ENCODE data around the gene GTSE1. TPM values are rescaled to one million over a fixed set of nuclear protein-coding genes. Genes with fewer than 3 reads are reported as not detected.

GTSE1 gene
- total RNA-seq, 3 donors from 2014 or later = 0.29 to 0.48 TPM; not detected in 1

DNA sequence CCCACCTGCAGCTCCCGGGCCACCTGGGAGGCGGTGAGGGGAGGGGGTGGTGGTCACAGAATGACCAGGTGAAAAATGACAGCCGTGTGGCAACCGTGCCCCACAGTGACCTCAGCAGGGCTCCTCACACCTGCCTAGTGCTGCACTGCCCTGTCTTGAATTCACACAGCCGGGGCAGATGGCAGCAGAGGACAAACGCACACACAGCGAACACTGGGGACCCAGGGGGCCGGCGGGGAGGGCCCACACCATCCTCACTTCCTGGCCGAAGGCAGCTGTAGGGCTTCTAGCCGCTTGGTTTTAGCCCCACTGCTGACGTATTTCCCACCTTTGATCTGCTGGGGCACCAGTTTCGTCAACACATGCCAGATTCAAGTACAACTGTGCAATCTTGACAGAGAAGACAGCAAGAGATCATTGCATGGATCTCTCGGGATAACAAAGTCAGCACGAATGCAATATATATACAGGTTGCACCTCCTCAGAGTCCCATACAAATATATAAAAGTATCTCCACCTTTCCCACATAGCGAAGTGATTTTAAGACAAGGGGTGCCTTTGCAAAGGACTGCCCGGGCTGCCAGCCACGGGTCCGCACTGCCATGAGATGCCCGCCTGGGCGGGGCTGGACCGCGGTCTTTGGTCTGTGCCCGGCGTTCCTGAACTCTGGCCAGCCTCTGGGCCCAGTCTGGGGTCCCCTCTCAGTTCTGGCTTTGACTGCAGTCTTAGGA, 65.7 kb downstream of the GTSE1 start:
- TF ChIP-seq POLR2AphosphoS5 (IDR thresholded peaks at IDR 0.05) (no peak), CTCF (IDR thresholded peaks at IDR 0.05) (no peak), POLR2A (IDR thresholded peaks at IDR 0.05) (no peak)
- H3K4me3 ChIP-seq = no peak overlapping the region
- intact Hi-C loops (cut with DNase I; ENCODE audit: low total_unique reads) = no loop called here
- DNase-seq (ENCODE audit: low spot score in 2 of 2) = no peak
- no peak overlapping the region for H3K27ac ChIP-seq
- H3K36me3 ChIP-seq = no peaks in the 10 kb centered on the region
- H3K27me3 ChIP-seq = no peaks in the 10 kb centered on the region
- no peaks in the 10 kb centered on the region for H3K9me3 ChIP-seq
- no peaks in the 10 kb centered on the region for H3K4me1 ChIP-seq

DNA sequence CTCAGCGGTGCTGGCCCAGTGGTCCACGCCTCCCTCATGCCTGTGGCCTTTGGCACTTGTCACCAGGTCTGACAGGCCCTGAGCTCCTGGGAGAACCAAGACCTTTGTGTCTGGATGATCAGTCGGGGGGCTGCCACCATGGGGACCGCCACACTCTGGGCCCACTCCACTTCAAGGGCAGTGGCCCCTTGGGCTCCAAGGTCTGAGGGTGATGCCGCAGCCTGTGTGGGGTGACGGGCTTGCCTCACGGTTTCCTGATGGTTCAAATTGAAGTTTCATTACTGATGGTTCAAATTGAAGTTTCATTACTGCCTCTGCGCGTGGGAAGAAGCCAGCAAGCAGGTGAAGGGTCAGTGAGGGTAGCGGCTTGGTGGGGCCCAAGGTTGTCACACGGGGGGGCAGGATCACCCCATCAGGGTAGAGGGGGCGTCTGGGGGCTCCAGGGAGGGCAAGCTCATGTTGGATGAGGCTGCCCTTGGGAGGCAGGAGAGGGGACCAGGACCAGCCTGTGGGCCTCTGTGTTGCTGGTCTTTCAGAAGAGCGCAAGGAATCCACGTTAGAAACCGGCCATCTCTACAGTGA, 66.4 kb downstream of the GTSE1 start:
- H3K27me3 ChIP-seq = no peaks in the 10 kb centered on the region
- H3K36me3 ChIP-seq = no peaks in the 10 kb centered on the region
- H3K4me3 ChIP-seq = no peak overlapping the region
- no peaks in the 10 kb centered on the region for H3K4me1 ChIP-seq
- no peaks in the 10 kb centered on the region for H3K9me3 ChIP-seq
- DNase-seq (ENCODE audit: low spot score in 2 of 2) = no peak
- no peak for TF ChIP-seq CTCF (IDR thresholded peaks at IDR 0.05)
- TF ChIP-seq POLR2A (IDR thresholded peaks at IDR 0.05) = no peak
- no peak for TF ChIP-seq POLR2AphosphoS5 (IDR thresholded peaks at IDR 0.05)
- intact Hi-C loops (cut with DNase I; ENCODE audit: low total_unique reads) = no loop called here
- no peak overlapping the region for H3K27ac ChIP-seq

DNA sequence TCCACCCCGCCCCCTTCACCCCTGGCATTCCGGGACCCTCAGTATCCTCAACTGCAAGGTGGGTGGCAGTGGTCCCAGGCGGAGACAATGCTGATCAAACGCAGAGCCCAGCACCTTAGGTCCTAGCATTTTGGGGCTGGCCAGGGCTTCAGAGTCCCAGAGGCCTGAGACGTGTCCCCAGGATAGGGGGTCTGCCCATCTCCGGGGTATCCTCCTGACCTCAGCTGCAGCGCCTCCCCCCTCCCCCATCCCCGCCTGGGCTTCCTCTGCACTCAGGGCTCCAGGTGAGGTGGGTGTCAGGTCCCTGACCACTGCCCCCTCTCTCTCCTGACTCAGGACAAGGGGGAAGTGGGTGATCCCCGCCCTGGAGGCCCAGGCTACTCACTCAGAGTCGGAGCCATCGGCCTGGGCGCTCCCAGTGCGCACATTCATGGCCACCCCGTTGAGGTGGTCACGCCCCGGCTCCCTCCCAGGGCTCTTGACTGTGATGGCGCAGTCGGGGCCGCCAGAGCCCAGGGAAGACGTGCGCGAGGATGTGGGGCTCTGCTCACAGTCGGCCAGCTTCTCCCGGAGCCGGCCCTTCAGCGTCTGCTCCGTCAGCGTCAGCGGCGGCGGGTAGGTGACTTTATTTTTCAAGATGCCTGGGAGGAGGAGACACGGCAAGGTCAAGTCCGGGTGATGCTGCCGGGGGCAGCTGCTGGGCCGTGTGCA, 67.1 kb downstream of the GTSE1 start:
- intact Hi-C loops (cut with DNase I; ENCODE audit: low total_unique reads) = no loop called here
- no peak for DNase-seq (ENCODE audit: low spot score in 2 of 2)
- H3K4me1 ChIP-seq = no peaks in the 10 kb centered on the region
- no peaks in the 10 kb centered on the region for H3K9me3 ChIP-seq
- no peak overlapping the region for H3K27ac ChIP-seq
- H3K27me3 ChIP-seq = no peaks in the 10 kb centered on the region
- H3K4me3 ChIP-seq = no peak overlapping the region
- TF ChIP-seq CTCF (IDR thresholded peaks at IDR 0.05) (no peak), POLR2A (IDR thresholded peaks at IDR 0.05) (no peak), POLR2AphosphoS5 (IDR thresholded peaks at IDR 0.05) (no peak)
- no peaks in the 10 kb centered on the region for H3K36me3 ChIP-seq

GRCh38 chr22:46364341-46365165, 67.9 kb downstream of the GTSE1 start:
- Histone ChIP-seq H3K27me3 (no peaks in the 10 kb centered on the region), H3K4me3 (no peak overlapping the region), H3K27ac (no peak overlapping the region), H3K36me3 (no peaks in the 10 kb centered on the region), H3K9me3 (no peaks in the 10 kb centered on the region), H3K4me1 (no peaks in the 10 kb centered on the region)
- no peak for TF ChIP-seq CTCF (IDR thresholded peaks at IDR 0.05)
- no peak for TF ChIP-seq POLR2AphosphoS5 (IDR thresholded peaks at IDR 0.05)
- TF ChIP-seq POLR2A (IDR thresholded peaks at IDR 0.05) = no peak
- intact Hi-C loops (cut with DNase I; ENCODE audit: low total_unique reads) = no loop called here
- DNase-seq (ENCODE audit: low spot score in 2 of 2) = no peak
